CD14-positive monocyte (primary cell): Measurements from ENCODE around the gene XIRP2. TPM values are rescaled to one million over a fixed set of nuclear protein-coding genes. Genes with fewer than 3 reads are reported as not detected.
"Not testable (repeated sequence)": the region's sequence is repeated elsewhere in the genome, so short reads cannot be mapped to it uniquely, and the experiment has no call there.

Experiments used
- DNase-seq, 3 donors: peaks; one replicate each; pipeline ENCODE4 v3.0.0-alpha.2; 2011 to 2022
- H2AFZ ChIP-seq: 2 replicates; pipeline ENCODE4 v1.6.0; 2012; ENCODE audit warnings: mild to moderate bottlenecking, low read depth, low read length, inconsistent platforms; ENCODE audit not compliant: insufficient read depth, poor library complexity, severe bottlenecking
- H3K27ac ChIP-seq, 2 donors: 1 replicate in 1 of 2; 2 replicates in 1 of 2; pipeline ENCODE4 v1.5.1; 2012 to 2013; ENCODE audit warnings: low read length in 2 of 2, control low read depth in 1 of 2, inconsistent platforms in 1 of 2, low read depth in 1 of 2, mild to moderate bottlenecking in 1 of 2
- H3K27me3 ChIP-seq, 2 donors: one replicate each; pipeline versions ENCODE4 v1.6.0 to v1.6.1; 2011 to 2013; ENCODE audit warnings: low read length in 2 of 2; ENCODE audit not compliant: control insufficient read depth in 2 of 2, insufficient read depth in 2 of 2
- H3K36me3 ChIP-seq, 2 donors: replicated peaks in 1 of 2; 1 replicate in 1 of 2; 2 replicates in 1 of 2; pipeline versions ENCODE4 v1.5.1 to v1.6.1; 2012 to 2013; ENCODE audit warnings: low read length in 2 of 2, control low read depth in 1 of 2, inconsistent platforms in 1 of 2, mild to moderate bottlenecking in 1 of 2; ENCODE audit not compliant: insufficient read depth in 2 of 2, control insufficient read depth in 1 of 2
- H3K4me1 ChIP-seq, 2 donors: 1 replicate in 1 of 2; 2 replicates in 1 of 2; pipeline versions ENCODE4 v1.5.1 to v1.6.1; 2012 to 2013; ENCODE audit warnings: low read length in 2 of 2, control low read depth in 1 of 2, inconsistent platforms in 1 of 2, mild to moderate bottlenecking in 1 of 2, moderate library complexity in 1 of 2; ENCODE audit not compliant: insufficient read depth in 2 of 2, control insufficient read depth in 1 of 2
- H3K4me2 ChIP-seq: replicated peaks from 2 replicates; pipeline ENCODE3; 2012; ENCODE audit warnings: low read length, moderate library complexity, mild to moderate bottlenecking; ENCODE audit not compliant: poor library complexity, severe bottlenecking; ENCODE audit errors: extremely low read depth
- H3K4me3 ChIP-seq, 3 experiments: fragments of 200-600 bp in 1 of 3; sonication (generic) in 1 of 3; replicated peaks in 1 of 3; 1 replicate in 2 of 3; 2 replicates in 1 of 3; pipeline ENCODE4 v1.5.1; 2011 to 2013; ENCODE audit warnings: low read length in 3 of 3, mild to moderate bottlenecking in 3 of 3, control low read depth in 2 of 3, low read depth in 2 of 3, inconsistent platforms in 1 of 3, moderate library complexity in 1 of 3
- H3K79me2 ChIP-seq: 2 replicates; pipeline ENCODE4 v1.6.0; 2012; ENCODE audit warnings: mild to moderate bottlenecking, control low read depth, inconsistent platforms, low read length, moderate library complexity; ENCODE audit not compliant: insufficient read depth
- H3K9ac ChIP-seq: 2 replicates; pipeline ENCODE4 v1.6.0; 2017; ENCODE audit warnings: low read length, mild to moderate bottlenecking; ENCODE audit not compliant: insufficient read depth, poor library complexity, severe bottlenecking
- H3K9me3 ChIP-seq, 2 donors: replicated peaks in 1 of 2; 1 replicate in 1 of 2; 2 replicates in 1 of 2; pipeline versions ENCODE4 v1.5.1 to v1.6.1; 2012 to 2013; ENCODE audit warnings: low read length in 2 of 2, control low read depth in 1 of 2; ENCODE audit not compliant: control insufficient read depth in 1 of 2, insufficient read depth in 1 of 2
- H4K20me1 ChIP-seq: 2 replicates; pipeline ENCODE4 v1.6.0; 2012; ENCODE audit warnings: mild to moderate bottlenecking, low read length, control low read depth, moderate library complexity; ENCODE audit not compliant: insufficient read depth
- H3K27ac Mint-ChIP-seq, 7 donors: one replicate each; pipeline ENCODE4 v1.8.0; 2020; ENCODE audit warnings: mild to moderate bottlenecking in 7 of 7, mixed read lengths in 7 of 7, moderate library complexity in 6 of 7, inconsistent platforms in 2 of 7
- H3K27me3 Mint-ChIP-seq, 3 donors: one replicate each; pipeline ENCODE4 v1.8.0; 2021 to 2022; ENCODE audit warnings: low read depth in 3 of 3, mild to moderate bottlenecking in 3 of 3, mixed read lengths in 3 of 3, moderate library complexity in 3 of 3, inconsistent platforms in 1 of 3
- H3K36me3 Mint-ChIP-seq, 2 donors: one replicate each; pipeline ENCODE4 v1.8.0; 2020; ENCODE audit warnings: mixed read lengths in 2 of 2, inconsistent platforms in 1 of 2, mild to moderate bottlenecking in 1 of 2
- H3K4me1 Mint-ChIP-seq: one replicate; pipeline ENCODE4 v1.8.0; 2020; ENCODE audit warnings: mild to moderate bottlenecking, mixed read lengths
- H3K4me3 Mint-ChIP-seq, 2 donors: one replicate each; pipeline ENCODE4 v1.8.0; 2020; ENCODE audit warnings: mild to moderate bottlenecking in 2 of 2, mixed read lengths in 2 of 2, moderate library complexity in 1 of 2
- H3K9me3 Mint-ChIP-seq, 7 donors: one replicate each; pipeline ENCODE4 v1.8.0; 2020 to 2022; ENCODE audit warnings: mixed read lengths in 7 of 7, mild to moderate bottlenecking in 6 of 7, moderate library complexity in 6 of 7, inconsistent platforms in 2 of 7
- WGBS: methylation state at CpG from one replicate; pipeline ENCODE4 v1.1.5; 2013; ENCODE audit warnings: missing lambda C conversion rate; ENCODE audit not compliant: insufficient coverage; 5-methylcytosine and 5-hydroxymethylcytosine counted together
- intact Hi-C, 2 donors: fragments of 100-400 bp; cut with micrococcal nuclease; formaldehyde crosslinking; loops; one replicate each; pipeline versions ENCODE4 v1.15.0 to v1.15.1; 2023
- polyA plus RNA-seq, 3 donors: library from polyadenylated mRNA; depleted of rRNA in 1 of 3; unstranded in 2 of 3; stranded (reverse) in 1 of 3; fragments of 300-500 nt in 2 of 3; fragments of >200 nt in 1 of 3; fragmentation: Illumina TruSeq in 2 of 3; gene quantifications; 1 replicate in 2 of 3; 2 replicates in 1 of 3; pipeline ENCODE4 v1.2.3, GENCODE V29; 2012 to 2021
- TF ChIP-seq, protein P1 (sequence below): fragments of 200-600 bp; IDR thresholded peaks from one replicate; pipeline ENCODE4 v1.8.0; 2022; ENCODE audit warnings: antibody characterized with exemption, mild to moderate bottlenecking

Gene XIRP2
- polyA plus RNA-seq, 3 donors: not detected

DNA sequence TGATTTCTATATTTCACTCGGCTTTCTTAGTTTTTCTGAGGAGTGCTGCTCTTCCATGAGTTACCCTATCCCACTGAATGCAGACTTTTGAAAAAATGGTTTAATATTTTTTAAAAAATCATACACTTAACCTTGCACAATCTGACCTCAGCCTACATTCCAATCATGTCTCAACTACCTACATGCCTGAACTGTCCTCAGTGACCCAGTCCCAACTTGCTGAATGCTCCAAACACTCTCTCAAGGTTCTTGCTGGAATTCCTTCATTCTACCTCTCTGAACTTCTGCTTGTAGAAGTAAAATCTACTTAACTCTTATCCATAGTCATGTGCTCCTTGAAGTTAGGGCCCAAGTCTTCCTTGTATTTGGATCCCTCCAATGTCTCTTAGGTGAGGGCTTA is 181.6 kb downstream of the XIRP2 start:
- H3K27me3 Mint-ChIP-seq: peaks cover 0 to 3% (median 0%) of the 10 kb centered on the region in 3 donors
- Histone ChIP-seq H3K36me3 (no peaks in the 10 kb centered on the region), H3K4me1 (no peaks in the 10 kb centered on the region), H3K27me3 (no peaks in the 10 kb centered on the region), H3K4me3 (no peak overlapping the region), H3K27ac (no peak overlapping the region), H3K9me3 (no peaks in the 10 kb centered on the region), H2AFZ (no peak overlapping the region), H3K9ac (no peak overlapping the region), H3K79me2 (no peaks in the 10 kb centered on the region), H3K4me2 (no peak overlapping the region), H4K20me1 (no peaks in the 10 kb centered on the region)
- no CpG with 5 or more reads among the region's 1 CpG for WGBS
- DNase-seq: no peak
- no peak overlapping the region for H3K27ac Mint-ChIP-seq
- H3K9me3 Mint-ChIP-seq: peaks cover 0 to 6% (median 3%) of the 10 kb centered on the region in 7 donors
- no peaks in the 10 kb centered on the region for H3K36me3 Mint-ChIP-seq
- TF ChIP-seq, protein P1, sequence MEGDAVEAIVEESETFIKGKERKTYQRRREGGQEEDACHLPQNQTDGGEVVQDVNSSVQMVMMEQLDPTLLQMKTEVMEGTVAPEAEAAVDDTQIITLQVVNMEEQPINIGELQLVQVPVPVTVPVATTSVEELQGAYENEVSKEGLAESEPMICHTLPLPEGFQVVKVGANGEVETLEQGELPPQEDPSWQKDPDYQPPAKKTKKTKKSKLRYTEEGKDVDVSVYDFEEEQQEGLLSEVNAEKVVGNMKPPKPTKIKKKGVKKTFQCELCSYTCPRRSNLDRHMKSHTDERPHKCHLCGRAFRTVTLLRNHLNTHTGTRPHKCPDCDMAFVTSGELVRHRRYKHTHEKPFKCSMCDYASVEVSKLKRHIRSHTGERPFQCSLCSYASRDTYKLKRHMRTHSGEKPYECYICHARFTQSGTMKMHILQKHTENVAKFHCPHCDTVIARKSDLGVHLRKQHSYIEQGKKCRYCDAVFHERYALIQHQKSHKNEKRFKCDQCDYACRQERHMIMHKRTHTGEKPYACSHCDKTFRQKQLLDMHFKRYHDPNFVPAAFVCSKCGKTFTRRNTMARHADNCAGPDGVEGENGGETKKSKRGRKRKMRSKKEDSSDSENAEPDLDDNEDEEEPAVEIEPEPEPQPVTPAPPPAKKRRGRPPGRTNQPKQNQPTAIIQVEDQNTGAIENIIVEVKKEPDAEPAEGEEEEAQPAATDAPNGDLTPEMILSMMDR: no peak
- H3K4me3 Mint-ChIP-seq: no peak overlapping the region
- H3K4me1 Mint-ChIP-seq: no peaks in the 10 kb centered on the region
- intact Hi-C loops: no loop called here

DNA sequence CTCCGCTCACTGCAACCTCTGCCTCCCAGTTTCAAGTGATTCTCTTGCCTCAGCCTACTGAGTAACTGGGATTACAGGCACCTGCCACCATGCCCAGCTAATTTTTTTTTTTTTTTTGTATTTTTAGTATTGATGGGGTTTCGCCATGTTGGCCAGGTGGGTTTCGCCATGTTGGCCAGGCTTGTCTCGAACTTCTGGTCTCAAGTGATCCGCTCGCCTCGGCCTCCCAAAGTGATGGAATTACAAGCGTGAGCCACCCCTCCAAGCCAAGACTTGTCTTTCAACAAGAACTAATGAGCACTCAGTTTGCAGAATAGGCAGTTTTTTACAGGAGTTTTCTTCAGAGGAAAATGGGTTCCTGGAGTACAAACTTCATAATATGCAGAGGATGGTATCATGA is 187.4 kb downstream of the XIRP2 start:
- intact Hi-C loops: not testable (repeated sequence)
- 96% methylated on average over 4 of the region's 8 CpGs for WGBS

GRCh38 chr2:167098931-167099330 is 210.7 kb downstream of the XIRP2 start:
- H3K4me1 ChIP-seq, H2AFZ ChIP-seq, H3K4me3 ChIP-seq, H3K79me2 ChIP-seq, H3K36me3 Mint-ChIP-seq, H3K27ac ChIP-seq, H3K4me1 Mint-ChIP-seq, H3K27ac Mint-ChIP-seq, H3K4me3 Mint-ChIP-seq, H3K27me3 Mint-ChIP-seq, H3K27me3 ChIP-seq, DNase-seq, H3K4me2 ChIP-seq, intact Hi-C loops, H4K20me1 ChIP-seq, H3K36me3 ChIP-seq, H3K9ac ChIP-seq: not testable (repeated sequence)
- H3K9me3 Mint-ChIP-seq: peaks cover 6 to 20% (median 10%) of the 10 kb centered on the region in 7 donors
- 93% methylated on average over 3 of the region's 3 CpGs for WGBS
- peaks cover 0 to 14% of the 10 kb centered on the region in 2 donors for H3K9me3 ChIP-seq

More for the DNA sequence above, 187.4 kb downstream of the XIRP2 start:
- not testable (repeated sequence) for H3K4me1 ChIP-seq, H3K4me1 Mint-ChIP-seq, H2AFZ ChIP-seq, H3K9me3 ChIP-seq, H3K27ac ChIP-seq, H3K27me3 Mint-ChIP-seq, DNase-seq, H3K27me3 ChIP-seq, H4K20me1 ChIP-seq, H3K27ac Mint-ChIP-seq, H3K36me3 Mint-ChIP-seq, H3K9ac ChIP-seq, H3K79me2 ChIP-seq, H3K4me3 Mint-ChIP-seq, H3K4me2 ChIP-seq, H3K4me3 ChIP-seq, H3K36me3 ChIP-seq
- peaks cover 2 to 13% (median 5%) of the 10 kb centered on the region in 7 donors for H3K9me3 Mint-ChIP-seq
